HG03139 (cell line): Measurements from ENCODE around the gene CST9L.

Experiments
- ATAC-seq: cut with Tn5 transposase; IDR thresholded peaks from one replicate; pipeline ENCODE4 v1.9.1; 2021; ENCODE audit not compliant: unreplicated experiment

The CST9L gene, protein sequence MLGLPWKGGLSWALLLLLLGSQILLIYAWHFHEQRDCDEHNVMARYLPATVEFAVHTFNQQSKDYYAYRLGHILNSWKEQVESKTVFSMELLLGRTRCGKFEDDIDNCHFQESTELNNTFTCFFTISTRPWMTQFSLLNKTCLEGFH

DNA sequence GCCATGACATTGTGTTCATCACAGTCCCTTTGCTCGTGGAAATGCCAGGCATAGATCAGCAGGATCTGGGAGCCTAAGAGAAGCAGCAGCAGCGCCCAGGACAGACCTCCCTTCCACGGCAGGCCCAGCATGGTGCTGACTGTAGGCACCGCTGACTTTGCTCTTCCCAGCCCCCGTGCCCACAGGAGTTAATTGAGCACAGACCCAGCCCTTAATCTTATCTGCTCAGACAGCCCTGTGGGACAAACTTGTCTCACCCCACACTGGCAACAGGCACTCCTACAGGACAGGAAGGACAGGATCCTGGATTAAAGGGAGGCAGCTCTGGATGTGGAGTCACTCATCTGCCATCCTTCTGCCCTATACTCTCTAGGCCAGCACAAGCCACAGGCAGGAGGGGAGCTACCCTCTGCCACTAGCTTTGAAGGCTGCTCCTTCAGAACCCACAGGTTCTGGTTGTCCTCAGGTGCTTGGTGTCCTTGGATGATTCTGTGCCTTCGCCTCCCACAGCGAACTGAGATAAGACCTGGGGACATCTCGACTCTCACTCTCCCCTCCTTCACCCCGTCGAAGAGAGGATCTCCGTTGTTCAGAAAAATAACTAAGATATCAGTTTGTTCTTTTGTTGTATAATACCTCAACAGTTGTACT lies at the start of gene CST9L:
CST9L (minus strand) TSS at position 165 of the 651 bp plus-strand sequence; CDS start at position 131, 34 bp downstream.
- no peak for ATAC-seq

DNA sequence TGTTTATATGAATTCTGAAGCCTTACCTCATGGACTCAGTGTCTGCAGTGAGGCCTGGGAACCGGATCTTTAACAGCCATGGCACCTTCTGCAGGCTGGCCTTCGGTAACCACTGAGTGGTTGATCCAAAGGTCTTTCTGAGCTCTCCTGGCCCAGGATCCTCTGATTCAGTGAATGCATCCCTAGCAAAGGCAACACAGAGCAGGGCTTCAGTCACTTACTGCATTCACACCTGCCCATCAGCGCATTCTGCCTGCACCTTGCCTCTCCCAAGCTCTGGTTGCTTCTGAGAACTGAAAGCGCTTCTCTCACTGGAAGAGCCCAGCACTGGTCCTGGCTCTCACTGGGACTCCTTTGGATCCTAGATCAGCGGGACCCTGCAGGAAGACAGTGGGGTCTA lies 45.9 kb upstream of the CST9L start:
- ATAC-seq, result no peak

DNA sequence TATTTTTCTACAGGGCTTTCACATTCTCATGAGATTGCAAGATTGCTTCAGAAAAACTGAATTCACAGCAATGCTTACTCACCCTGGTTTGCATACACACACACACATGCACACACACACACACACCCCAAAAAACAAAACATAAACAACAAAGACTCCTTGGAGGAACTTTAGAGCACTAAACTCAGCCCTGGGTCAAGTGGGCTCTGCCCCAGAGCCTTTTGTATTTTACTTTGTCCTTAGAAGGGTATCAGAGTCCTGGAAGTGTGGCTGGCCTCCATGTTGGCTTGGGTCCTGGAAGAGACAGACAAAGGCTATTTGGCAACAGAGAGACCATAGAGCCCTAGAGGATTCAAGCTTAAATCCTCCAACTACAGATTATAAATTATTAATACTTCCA lies 45.4 kb upstream of the CST9L start:
- no peak for ATAC-seq

DNA sequence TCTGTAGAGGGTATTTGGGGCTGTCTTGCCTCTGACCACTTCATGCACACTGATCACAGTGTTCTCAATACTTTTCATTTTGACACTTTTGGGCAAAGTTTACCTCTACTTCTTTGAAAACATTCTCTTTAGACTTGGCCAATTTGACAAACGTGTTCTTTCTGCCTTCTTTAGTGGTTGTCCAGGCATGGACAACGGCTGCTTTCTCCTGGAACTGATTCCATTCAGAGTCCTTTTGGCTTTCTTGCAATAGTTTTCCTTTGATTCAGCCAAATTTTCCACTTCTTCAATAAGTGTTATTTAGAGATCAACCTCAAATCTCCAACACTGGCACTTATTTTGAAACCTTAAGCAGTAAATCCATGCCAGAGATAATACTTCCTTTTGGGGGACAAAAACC lies 44.1 kb upstream of the CST9L start:
- ATAC-seq, result no peak

DNA sequence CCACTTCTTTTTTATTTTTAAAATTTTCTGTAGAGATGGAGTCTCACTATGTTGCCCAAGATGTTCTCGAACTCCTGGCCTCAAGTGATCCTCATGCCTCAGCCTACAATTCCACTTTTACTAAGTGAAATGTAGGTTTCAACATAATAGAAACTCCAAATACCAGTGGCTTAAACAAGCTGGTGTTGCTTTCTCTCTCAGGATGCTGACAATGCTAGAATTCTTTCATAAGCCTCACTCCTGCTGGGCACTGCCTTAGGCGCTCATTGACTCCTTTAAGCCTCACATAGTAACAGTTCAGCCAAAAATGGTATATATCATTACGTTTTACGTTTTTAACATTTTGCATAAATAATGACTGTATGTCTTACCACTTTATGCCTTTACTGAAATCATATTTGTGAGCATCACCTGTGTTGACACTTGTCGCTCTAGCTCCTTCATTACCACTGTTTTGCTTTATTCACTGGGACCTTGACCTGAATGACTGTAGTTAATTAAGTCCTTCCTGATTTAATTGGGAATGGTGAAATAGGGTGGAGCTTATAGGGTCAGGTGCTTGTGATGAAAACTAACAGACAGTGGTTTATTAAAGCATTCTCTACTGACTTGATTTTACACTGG lies 41.3 kb upstream of the CST9L start:
- ATAC-seq, result no peak

DNA sequence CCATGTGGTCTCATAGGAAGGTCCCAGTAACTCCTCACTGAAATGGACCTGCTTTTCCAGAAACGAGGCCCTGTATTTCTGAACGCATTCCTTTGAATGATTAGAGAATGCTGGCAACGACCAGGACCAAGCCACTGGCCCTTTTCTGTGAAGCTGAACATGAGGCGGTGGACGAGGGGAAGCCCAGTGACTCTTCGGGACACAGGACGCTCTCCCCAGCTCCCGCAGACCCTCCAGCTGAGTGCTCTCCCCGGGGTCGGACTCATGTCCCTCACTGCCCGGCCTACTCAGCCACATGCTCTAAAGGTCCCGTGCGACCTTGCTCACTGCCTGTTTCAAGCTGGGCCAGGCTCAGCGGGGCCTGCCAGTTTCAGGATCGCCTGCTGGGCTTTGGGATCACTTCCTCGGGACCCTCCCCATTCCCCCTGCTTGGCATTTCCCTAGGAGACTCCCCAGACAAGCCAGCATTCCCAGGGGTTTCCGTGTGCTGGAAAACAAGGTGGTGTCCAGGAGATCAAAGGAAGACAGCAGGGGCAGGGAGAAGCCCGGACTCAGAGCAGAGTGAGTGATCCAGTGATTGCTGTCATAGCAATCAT lies 40.1 kb upstream of the CST9L start:
- no peak for ATAC-seq

DNA sequence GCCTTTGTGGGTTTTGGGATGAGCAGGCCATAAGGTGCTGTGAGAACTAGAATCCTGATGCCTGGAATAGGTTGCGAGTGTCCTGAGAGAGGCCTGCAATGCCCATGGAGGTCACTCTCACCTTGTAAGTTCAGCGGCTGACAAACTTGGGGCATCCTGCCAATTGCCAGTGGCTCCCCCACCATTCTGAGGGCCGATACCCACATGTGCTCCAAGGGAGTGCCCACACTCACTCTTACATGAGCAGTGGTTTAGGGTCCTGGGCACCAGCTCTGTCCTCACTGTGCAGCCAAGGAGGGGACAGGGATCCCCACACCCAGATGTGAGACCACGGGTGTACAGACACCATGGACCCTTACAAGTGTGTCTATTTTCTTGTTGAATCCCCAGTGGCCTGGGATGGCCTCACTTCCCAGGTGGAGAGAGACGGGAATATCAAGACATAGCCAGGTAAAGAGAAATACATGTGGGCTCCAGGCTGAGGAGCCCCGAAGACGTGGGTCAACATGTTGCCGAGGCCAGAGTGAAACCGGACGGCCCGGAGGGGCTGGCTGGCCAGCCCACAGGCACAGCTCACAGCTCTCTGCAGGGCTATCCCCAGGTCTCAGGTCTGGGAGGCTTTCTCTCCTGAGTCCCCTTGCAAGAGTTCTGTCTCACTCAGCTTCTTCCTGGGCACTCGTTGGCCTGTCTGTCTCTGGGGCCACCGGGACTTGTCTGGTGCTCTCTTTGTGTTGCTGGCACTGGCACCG lies 39.4 kb upstream of the CST9L start:
- ATAC-seq, result no peak

DNA sequence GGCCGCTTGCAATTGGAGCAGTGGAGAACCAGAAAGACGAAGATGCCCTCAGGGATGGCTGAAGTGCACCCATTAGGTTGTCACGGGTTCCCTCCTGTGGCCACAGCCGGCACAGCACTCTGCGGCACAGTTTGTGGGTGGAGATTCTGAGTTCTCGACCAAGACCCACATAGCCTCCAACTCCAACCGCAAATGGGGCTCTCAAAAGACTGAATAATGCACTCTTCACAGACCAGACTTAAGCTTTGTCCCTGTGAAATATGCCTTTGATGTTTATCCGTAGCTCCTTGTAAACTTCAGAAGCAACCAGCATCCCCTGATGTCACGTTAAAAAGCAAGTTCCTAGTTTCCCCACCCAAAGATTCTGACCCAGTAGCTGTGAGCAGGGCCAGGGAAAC lies 38.4 kb upstream of the CST9L start:
- ATAC-seq, result peak; percentile 89

DNA sequence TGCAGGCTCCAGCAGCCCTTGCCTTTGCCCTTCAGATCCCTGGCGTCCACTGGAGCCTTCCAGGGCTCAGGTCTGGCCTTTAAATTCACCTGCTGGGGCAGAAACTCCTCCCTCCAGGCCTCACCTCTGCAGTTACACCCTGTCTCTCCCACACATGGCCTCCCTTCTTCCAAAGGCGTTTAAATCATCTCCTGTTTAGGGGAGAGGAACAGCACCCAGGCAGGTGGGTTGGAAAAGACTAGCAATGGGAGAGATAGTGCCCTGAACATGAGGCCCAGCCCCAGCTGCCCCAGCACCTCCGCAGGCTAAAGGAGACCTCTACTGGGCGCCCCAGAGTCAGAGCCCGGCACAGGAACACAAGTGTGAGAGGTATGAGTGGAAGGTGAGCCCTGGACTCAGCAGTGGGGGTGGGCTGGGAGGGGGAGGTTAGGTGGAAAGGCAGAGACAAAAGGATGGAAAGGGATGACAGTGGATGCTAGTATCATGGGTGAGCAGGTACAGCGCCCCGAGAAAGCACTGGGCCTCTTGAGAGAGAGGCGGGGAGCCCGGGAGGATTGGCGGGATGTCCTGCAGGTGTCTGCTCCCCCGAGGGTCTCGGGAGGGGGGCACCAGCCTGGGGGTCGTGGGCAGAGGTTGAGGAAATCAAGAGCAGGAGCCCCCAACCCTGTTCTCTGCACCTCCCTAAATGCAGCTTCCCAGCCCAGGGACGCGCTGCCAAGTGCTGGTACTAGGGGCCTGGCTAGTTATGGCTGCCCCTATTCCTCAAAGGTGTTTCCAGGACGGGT lies 37.8 kb upstream of the CST9L start, which contains the start of gene CST9:
CST9 (minus strand) TSS at position 51 of the 785 bp plus-strand sequence. CDS start 53 bp downstream, outside the sequence.
- ATAC-seq, result no peak

DNA sequence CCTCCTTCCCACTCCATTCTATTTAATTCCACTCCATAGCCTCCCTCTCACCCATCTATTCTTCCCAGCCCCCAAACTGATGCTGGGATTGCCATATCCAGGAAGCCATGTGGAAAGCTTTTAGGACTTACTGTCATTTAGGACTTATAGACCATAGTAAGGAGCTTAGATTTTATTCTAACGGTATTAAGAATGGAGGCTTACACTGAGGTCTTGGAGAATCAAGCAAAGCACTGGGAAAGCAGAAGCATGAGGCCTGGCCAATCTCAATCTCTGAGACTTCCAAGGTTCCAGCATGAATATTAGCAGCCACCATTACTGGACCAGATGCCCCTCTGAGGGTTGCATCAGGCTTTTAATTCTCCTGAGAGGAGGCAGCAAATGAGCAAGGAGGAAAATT lies 36.0 kb upstream of the CST9L start:
- ATAC-seq, result no peak

DNA sequence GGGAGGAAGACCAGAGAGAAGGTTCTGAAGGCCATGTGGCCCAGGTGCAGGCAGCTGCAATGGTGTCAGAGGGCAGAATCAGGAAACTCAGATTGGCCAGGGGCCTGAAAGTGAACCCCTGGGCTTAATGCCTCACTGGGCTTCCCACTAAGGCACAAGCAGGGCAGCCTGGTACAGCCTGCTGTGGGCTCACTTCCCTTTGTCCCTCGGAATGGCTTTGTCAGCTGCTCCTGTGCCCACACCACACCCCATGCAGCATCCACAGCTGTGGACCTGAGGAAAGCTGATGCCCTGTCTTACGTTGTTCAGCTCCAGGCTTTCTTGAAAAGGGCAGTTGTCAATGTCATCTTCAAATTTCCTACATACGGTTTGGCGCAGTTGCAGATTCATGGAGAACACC lies 35.0 kb upstream of the CST9L start:
- ATAC-seq, result no peak

DNA sequence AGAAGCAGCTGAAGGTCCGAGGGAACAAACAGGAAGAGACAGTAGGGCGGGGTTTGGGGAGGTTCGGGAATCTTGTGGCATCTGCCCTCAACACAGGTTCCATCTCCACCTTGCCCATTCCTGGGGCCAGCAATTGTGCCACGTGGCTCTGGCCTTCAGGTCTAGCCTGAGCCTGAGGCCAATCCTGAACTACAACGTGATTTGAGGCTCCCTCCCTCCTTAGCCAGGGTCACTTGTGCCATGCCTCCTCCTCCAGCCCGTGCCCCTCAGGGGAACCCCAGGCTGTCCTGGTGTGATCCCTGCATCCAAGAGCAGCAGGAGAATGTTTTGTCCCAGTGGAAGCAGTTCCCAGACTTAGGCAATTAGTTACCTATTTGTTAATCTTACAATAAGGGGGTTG lies 34.4 kb upstream of the CST9L start:
- no peak for ATAC-seq

DNA sequence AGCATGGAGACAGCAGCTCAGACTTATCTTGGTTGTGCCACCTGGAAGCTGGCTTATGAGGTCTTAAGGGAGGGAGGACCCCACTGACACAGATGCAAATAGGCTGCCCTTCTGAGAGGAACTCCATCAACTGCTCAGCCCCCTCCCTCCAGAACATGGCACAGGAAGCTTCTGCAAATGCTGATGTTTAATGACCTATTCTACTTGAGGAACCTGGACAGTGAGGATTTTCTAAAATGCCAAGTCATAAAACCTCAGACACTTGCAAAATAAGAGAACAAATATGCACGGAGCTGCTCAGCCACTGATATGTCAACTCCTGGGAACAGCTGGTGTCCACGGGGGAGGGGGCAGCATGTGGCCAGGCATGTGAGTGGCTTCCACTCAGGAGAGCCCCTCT lies 34.0 kb upstream of the CST9L start:
- no peak for ATAC-seq

DNA sequence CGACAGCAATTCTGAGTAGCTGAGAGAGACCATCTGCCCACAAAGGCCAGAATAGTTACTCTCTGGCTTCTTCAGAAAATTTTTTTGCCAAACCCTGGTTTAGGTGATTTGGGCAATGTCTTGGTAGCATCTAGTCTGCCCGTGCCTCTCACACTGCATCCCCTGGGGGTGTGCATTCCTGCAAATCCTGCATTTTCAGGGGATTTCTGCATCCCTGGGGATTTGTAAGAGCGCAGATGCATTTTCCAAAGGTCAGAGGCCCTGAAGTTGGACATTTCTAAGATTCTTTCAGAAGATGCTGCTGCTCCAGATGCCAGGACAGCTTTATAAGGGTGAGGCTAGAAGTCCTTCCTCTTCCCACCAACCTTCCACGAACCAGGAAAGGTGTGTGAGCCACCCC lies 33.4 kb upstream of the CST9L start:
- no peak for ATAC-seq

DNA sequence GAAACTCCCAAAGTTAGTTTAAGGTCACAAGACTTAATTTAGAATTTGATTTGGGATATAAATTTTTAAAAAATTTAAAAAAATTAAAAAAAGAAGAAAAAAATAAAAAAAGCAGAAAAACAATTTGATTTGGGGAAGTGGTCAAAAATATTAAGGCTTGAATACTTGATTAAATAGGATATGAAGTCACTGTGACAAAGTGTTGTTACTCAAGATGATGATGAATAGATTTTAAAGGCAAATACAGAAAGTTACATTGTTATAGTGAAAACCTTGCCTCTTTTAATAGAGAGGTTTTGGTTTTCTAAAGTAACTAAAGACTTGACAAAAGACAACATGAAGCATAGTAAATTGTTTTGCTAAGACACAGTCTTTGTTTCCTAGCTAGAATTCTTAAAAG lies 30.2 kb upstream of the CST9L start:
- ATAC-seq, result no peak

DNA sequence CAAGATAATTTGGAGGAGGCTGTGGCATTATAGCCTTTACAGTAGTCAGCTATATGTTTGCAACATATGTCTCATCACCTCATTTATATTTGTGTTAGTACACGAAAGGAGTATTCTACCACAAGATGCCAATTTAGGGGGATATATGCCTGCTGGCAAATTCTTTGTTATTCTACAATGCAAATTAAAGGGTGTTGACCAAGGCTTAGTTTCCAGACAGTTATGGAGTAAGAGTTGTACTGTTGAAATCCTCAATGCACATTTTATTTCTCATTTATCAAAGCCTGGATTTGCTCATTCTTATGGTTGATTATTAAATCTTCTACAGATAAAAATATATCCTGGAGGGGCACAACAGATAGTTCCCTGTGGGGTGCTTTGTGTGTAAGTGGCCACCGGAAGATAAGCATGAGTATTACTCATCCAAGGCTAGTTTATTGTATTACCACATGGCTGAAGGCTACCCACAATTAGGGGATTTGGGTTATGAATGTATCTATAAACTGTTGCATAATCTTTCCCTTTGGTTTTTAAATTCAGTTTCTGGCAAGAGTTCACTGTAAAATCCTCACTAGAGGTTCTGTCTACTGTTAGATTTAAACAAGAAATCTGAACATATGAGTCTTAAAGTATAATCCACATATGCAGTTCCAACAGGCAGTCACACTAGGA lies 28.4 kb upstream of the CST9L start:
- ATAC-seq, result no peak

DNA sequence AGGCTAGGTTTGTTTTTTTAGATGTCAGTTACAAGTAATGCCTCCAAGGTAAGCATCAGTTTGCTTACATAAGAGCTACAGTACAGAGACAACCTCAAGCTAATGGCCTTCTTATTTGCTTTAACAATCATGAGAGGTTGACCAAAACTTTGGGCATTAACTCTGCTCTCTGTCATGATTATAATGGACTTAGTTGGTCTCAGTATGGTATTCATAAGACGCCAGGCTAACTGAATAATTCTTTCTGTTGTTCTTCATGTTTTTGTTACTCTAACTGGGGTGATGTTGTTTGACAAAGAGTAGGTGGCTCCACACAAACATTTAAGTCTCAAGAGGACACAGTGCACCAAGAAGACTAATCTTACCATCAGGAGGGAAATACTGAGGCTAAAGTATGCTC lies 27.7 kb upstream of the CST9L start:
- no peak for ATAC-seq

DNA sequence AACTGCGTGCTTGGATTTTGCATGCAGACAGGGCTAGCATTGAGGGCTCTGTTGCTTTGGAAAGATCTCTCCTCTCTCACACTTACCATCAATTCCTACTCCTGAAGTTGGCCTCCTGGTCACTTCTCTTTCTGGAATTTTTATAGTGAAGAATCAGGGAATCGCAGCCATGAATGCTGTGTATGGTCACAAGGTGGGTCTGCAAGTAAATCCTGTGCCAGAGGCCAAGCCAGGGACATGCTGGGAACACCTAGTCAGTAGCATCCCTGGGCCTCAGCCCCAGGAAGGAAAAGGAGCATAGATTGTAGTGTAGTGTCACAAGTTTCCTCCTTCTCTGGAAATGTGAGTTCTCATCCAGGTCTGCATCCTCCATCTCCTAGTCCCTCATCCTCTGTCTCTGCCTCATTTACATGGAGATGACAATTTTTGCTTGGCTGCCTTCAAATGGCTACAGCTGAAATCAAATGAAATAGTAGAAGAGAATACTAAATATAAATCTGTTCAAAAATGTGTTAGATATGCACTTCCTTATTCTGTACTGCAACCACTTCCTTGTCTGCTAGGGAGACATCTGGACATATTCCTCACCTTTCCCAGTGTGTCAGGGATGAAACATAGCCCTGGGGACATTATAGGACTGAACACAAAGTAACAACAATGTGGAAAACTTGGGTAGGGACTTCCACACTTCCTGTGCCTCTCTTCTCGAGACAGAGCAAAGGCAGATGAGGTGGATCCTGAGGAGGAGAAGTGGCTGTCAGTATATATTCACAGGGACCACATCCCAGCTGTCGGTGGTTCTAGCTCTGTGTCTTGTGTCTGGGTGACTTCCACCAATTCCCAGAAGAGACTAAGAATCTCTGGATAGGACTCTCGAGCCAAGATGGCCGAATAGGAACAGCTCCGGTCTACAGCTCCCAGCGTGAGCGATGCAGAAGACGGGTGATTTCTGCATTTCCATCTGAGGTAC lies 20.4 kb upstream of the CST9L start:
- no peak for ATAC-seq

DNA sequence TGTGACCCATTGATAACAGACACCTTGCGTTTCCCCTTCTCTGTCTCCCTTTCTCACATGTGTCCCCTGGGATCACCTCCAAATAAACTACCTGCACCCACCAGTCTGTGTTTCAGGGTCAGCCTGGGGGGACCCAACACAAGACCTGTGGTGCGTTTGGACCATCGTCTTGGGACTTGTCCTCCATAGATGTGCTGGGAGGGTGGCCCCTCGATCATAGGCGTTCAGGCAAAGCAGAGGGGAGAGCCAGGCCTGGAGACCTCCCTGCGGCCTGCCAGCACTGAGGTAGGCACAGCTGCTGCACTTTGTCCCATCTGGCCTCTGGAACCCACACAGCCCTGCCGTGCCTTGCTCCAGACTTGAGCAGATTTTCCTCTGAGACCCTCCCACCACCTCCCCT lies 19.3 kb upstream of the CST9L start:
- no peak for ATAC-seq
